Measurements from ENCODE around the gene HEXB.

Gene HEXB

DNA sequence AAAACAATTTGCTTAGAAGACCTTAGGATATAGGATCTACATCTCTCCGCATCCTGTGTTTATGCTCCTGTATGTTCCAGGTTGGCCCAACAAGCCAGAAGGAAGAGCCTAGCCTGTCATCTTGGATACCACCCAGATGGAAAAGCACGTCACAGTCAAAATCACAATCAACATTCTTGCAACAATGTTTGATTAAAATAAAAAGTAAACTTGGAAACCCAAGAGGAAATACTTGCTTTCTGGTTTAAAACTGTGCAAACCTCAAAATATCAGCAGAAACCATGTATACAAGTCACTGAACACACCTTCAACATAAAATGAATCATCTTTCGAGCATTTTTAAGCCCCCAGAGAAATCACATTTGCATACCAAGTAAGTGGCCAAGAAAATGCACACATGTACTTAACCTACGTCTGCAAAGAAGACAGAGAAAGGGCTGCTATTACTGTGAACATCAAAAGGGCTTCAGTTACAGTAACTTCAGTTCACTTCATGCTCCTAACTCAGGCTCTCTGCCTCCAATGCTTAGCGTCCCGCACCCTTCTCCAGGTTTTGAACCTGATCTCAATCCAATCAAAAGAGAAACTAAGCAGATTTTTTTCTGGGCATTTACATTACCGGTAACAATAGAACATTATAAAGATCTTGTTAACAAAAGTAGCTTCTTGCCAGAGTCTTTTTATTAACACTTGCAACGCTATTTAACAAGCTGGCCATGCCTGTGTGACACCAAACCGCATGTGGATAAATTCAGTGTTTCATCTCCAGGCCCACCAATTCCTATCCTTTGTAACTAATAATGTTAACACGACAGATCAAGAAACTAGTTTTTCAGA, 45.8 kb upstream of the HEXB start:
- H3K4me3 ChIP-seq (ENCODE audit: low read length in 2 of 2) = peak overlapping the region; percentile 93 to 99
- H3K14ac ChIP-seq (ENCODE audit: low read length) = no peak overlapping the region
- no peak overlapping the region for H2BK15ac ChIP-seq (ENCODE audit: low read length)
- no peak overlapping the region for H2BK12ac ChIP-seq (ENCODE audit: low read length)
- no peak overlapping the region for H2AFZ ChIP-seq (ENCODE audit: low read length)
- H2AK5ac ChIP-seq (ENCODE audit: low read depth, low read length) = no peak overlapping the region
- H4K91ac ChIP-seq (ENCODE audit: low read depth, low read length, poor library complexity) = no peak overlapping the region
- no peaks in the 10 kb centered on the region for H3K27me3 ChIP-seq (ENCODE audit: control insufficient read depth in 3 of 3, insufficient read depth in 3 of 3, low read depth in 1 of 3, low read length in 3 of 3)
- no peak overlapping the region for H3K18ac ChIP-seq (ENCODE audit: low read length)
- H3K23ac ChIP-seq (ENCODE audit: low read depth, low read length, poor library complexity) = no peak overlapping the region
- no peak overlapping the region for H3K27ac ChIP-seq (replicated peaks; ENCODE audit: low read length)
- no peak overlapping the region for H2BK120ac ChIP-seq (ENCODE audit: low read depth, low read length)
- peak overlapping the region; percentile 58 for H3K4me2 ChIP-seq (ENCODE audit: insufficient read depth, low read length, poor library complexity, severe bottlenecking)
- peak overlapping the region; percentile 88 for H2BK5ac ChIP-seq (ENCODE audit: low read length)
- H3K4me1 ChIP-seq (ENCODE audit: control insufficient read depth in 2 of 2, insufficient read depth in 1 of 2, low read depth in 1 of 2, low read length in 2 of 2) = peaks cover 11% of the 10 kb centered on the region in 2 donors
- peaks cover 6% of the 10 kb centered on the region for H3K79me1 ChIP-seq (ENCODE audit: low read depth, low read length)
- no peak overlapping the region for H4K8ac ChIP-seq (ENCODE audit: low read depth, low read length)
- no CpG with 5 or more reads among the region's 10 CpGs for WGBS, 2 donors (ENCODE audit: extremely low coverage in 2 of 2, insufficient read length in 2 of 2, insufficient replicate concordance in 1 of 2)
- no peak overlapping the region for H3K4ac ChIP-seq (ENCODE audit: low read length)
- no peak for DNase-seq (ENCODE audit: low spot score)
- H3K36me3 ChIP-seq (replicated peaks in 1 of 2; ENCODE audit: control insufficient read depth in 2 of 2, insufficient read depth in 2 of 2, low read length in 2 of 2) = peaks cover 19 to 35% of the 10 kb centered on the region in 2 donors
- no peaks in the 10 kb centered on the region for H3K9me3 ChIP-seq (replicated peaks in 1 of 2; ENCODE audit: control insufficient read depth in 2 of 2, insufficient read depth in 1 of 2, low read depth in 1 of 2, low read length in 2 of 2)
- H3K9ac ChIP-seq (ENCODE audit: low read depth, low read length, poor library complexity) = no peak overlapping the region

DNA sequence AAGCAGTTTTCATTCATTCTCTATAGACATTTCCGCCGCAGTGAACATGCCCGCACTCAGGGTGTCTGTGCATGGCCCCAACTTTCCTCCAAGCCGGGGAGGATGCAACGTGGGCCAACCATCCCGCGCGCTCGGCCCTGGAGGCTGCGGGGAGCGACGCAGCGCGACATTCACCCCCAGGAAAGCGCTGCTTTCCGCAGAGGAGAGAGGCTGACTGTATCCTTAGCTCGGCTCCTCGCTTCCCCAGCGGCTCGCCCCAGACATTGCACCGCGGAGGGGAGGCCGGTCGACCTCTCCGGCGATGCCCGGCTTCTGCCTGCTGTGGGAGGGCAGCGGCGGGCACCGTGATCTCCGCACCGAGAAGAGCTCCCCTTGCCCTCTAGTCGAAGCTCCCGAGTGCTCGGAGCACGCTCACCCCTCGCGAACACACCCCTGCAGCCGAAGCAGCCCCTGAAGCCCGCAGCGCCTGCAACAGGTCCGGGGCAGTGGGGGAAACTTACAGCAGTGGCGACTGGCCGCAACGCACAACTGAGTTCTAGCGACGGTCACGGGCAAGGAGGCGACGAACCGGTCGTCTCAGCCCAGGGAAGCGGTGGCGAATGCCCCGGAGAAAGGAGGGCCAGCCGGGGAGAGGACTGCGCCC, 45.1 kb upstream of the HEXB start:
- Histone ChIP-seq H4K91ac (ENCODE audit: low read depth, low read length, poor library complexity) (no peak overlapping the region), H3K9me3 (replicated peaks in 1 of 2; ENCODE audit: control insufficient read depth in 2 of 2, insufficient read depth in 1 of 2, low read depth in 1 of 2, low read length in 2 of 2) (no peaks in the 10 kb centered on the region), H3K4me1 (ENCODE audit: control insufficient read depth in 2 of 2, insufficient read depth in 1 of 2, low read depth in 1 of 2, low read length in 2 of 2) (peaks cover 8 to 11% of the 10 kb centered on the region in 2 donors), H3K18ac (ENCODE audit: low read length) (peak overlapping the region; percentile 95), H2BK5ac (ENCODE audit: low read length) (peak overlapping the region; percentile 88), H3K36me3 (replicated peaks in 1 of 2; ENCODE audit: control insufficient read depth in 2 of 2, insufficient read depth in 2 of 2, low read length in 2 of 2) (peaks cover 13 to 27% of the 10 kb centered on the region in 2 donors), H2BK12ac (ENCODE audit: low read length) (peak overlapping the region; percentile 77), H3K79me1 (ENCODE audit: low read depth, low read length) (peaks cover 5% of the 10 kb centered on the region), H3K27me3 (ENCODE audit: control insufficient read depth in 3 of 3, insufficient read depth in 3 of 3, low read depth in 1 of 3, low read length in 3 of 3) (no peaks in the 10 kb centered on the region), H2AFZ (ENCODE audit: low read length) (peak overlapping the region; percentile 68), H3K23ac (ENCODE audit: low read depth, low read length, poor library complexity) (peak overlapping the region; percentile 96), H3K4ac (ENCODE audit: low read length) (peak overlapping the region; percentile 70), H3K9ac (ENCODE audit: low read depth, low read length, poor library complexity) (peak overlapping the region; percentile 99), H3K4me3 (ENCODE audit: low read length in 2 of 2) (peak overlapping the region; percentile 93 to 99), H2AK5ac (ENCODE audit: low read depth, low read length) (peak overlapping the region; percentile 86), H2BK15ac (ENCODE audit: low read length) (peak overlapping the region; percentile 87), H2BK120ac (ENCODE audit: low read depth, low read length) (no peak overlapping the region), H3K14ac (ENCODE audit: low read length) (peak overlapping the region; percentile 49), H3K4me2 (ENCODE audit: insufficient read depth, low read length, poor library complexity, severe bottlenecking) (peak overlapping the region; percentile 58), H4K8ac (ENCODE audit: low read depth, low read length) (no peak overlapping the region), H3K27ac (replicated peaks; ENCODE audit: low read length) (peak overlapping the region; percentile 68)
- WGBS, 2 donors (ENCODE audit: extremely low coverage in 2 of 2, insufficient read length in 2 of 2, insufficient replicate concordance in 1 of 2) = no CpG with 5 or more reads among the region's 57 CpGs
- no peak for DNase-seq (ENCODE audit: low spot score)

DNA sequence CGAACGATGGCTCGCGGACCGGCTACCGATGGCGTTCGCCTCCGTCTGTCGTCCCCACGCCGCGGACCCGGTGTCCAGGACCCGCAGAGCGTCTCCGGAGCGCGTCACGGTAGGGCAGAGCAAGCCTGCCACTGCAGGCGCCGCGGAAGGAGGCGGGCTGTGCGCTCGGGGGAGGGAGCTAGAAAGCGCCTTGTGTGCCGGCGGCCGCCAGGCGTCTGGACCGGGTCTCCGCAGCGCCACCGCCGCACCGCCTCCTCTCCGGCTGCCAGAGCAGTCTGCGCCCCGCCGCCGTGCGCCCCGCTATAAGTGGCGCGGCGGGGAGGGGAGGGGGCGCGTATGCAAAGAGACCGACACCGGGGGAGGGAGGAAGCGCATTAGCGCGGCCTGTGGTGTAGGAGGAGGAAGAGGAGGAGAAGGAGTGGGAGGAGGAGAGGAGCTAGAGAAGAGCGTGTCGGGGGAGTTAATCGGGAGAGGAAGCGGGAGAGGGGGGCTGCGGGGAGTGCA, 44.5 kb upstream of the HEXB start, which contains the start of gene ENC1:
Gene ENC1, minus strand, starts transcription at position 279 of the 504 bp plus-strand sequence. CDS start 4,243 bp downstream, outside the sequence.
- Histone ChIP-seq H2BK15ac (ENCODE audit: low read length) (peak within 1 kb of the TSS; percentile 87), H3K36me3 (replicated peaks in 1 of 2; ENCODE audit: control insufficient read depth in 2 of 2, insufficient read depth in 2 of 2, low read length in 2 of 2) (peaks cover 8 to 22% of the 10 kb centered on the region in 2 donors), H4K8ac (ENCODE audit: low read depth, low read length) (no peak within 1 kb of the TSS), H2BK12ac (ENCODE audit: low read length) (peak within 1 kb of the TSS; percentile 77), H3K27ac (replicated peaks; ENCODE audit: low read length) (peak within 1 kb of the TSS; percentile 89), H3K27me3 (ENCODE audit: control insufficient read depth in 3 of 3, insufficient read depth in 3 of 3, low read depth in 1 of 3, low read length in 3 of 3) (no peaks in the 10 kb centered on the region), H4K91ac (ENCODE audit: low read depth, low read length, poor library complexity) (peak within 1 kb of the TSS; percentile 7), H3K18ac (ENCODE audit: low read length) (peak within 1 kb of the TSS; percentile 95), H3K79me1 (ENCODE audit: low read depth, low read length) (peaks cover 2% of the 10 kb centered on the region), H3K23ac (ENCODE audit: low read depth, low read length, poor library complexity) (peak within 1 kb of the TSS; percentile 96), H3K4me1 (ENCODE audit: control insufficient read depth in 2 of 2, insufficient read depth in 1 of 2, low read depth in 1 of 2, low read length in 2 of 2) (peaks cover 7 to 11% of the 10 kb centered on the region in 2 donors), H3K9me3 (replicated peaks in 1 of 2; ENCODE audit: control insufficient read depth in 2 of 2, insufficient read depth in 1 of 2, low read depth in 1 of 2, low read length in 2 of 2) (no peaks in the 10 kb centered on the region), H2AFZ (ENCODE audit: low read length) (peak within 1 kb of the TSS; percentile 84), H2BK5ac (ENCODE audit: low read length) (peak within 1 kb of the TSS; percentile 88), H3K4ac (ENCODE audit: low read length) (peak within 1 kb of the TSS; percentile 70), H3K4me2 (ENCODE audit: insufficient read depth, low read length, poor library complexity, severe bottlenecking) (peak within 1 kb of the TSS; percentile 74), H3K9ac (ENCODE audit: low read depth, low read length, poor library complexity) (peak within 1 kb of the TSS; percentile 99), H3K14ac (ENCODE audit: low read length) (peak within 1 kb of the TSS; percentile 49), H2BK120ac (ENCODE audit: low read depth, low read length) (peak within 1 kb of the TSS; percentile 62), H2AK5ac (ENCODE audit: low read depth, low read length) (peak within 1 kb of the TSS; percentile 86), H3K4me3 (ENCODE audit: low read length in 2 of 2) (peak within 1 kb of the TSS; percentile 93 to 99)
- DNase-seq (ENCODE audit: low spot score) = peak; percentile 94
- no CpG with 5 or more reads among the region's 59 CpGs for WGBS, 2 donors (ENCODE audit: extremely low coverage in 2 of 2, insufficient read length in 2 of 2, insufficient replicate concordance in 1 of 2)
